ENCODE measurements around the gene THAP7. TPM values are rescaled to one million over a fixed set of nuclear protein-coding genes. Genes with fewer than 3 reads are reported as not detected.
A peak's percentile ranks its signal among the peaks of the same experiment; 100 is the strongest.

THAP7 gene
- total and polyA plus RNA-seq, 2 of the 4 experiments (the other 2 are of a cell fraction) = 14.2 to 19.8 TPM

DNA sequence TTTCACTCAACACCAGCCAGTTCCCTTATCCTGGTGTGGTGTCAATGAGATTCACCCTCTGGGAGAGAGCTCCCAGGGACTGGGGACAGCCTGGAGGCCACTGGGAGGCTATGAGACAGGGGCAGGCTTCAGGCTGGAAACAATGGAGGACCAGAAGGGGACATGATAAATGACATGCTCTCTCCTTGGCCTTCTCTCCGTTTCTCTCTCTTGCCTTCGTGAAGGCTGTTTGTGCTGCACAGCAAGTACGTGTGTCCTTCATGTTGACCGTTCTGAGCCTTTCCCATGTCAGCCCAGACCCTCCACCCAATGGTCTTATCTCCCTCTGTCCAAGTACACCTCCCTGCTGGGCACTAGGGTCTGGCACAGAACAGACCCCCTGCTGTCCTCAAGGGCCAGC, 21.4 kb downstream of the THAP7 start:
- peaks cover 11% of the 10 kb centered on the region for H3K4me1 ChIP-seq (ENCODE audit: control insufficient read depth, insufficient read depth, low read length)
- peaks cover 28% of the 10 kb centered on the region for H3K9me1 ChIP-seq (ENCODE audit: insufficient read depth, low read length)
- H2BK20ac ChIP-seq (ENCODE audit: low read depth, low read length) = no peak overlapping the region
- no peak overlapping the region for H4K8ac ChIP-seq (ENCODE audit: low read depth in 2 of 2, low read length in 2 of 2)
- no peaks in the 10 kb centered on the region for H4K20me1 ChIP-seq (ENCODE audit: insufficient read depth, low read length)
- peaks cover 10% of the 10 kb centered on the region for H3K9me3 ChIP-seq (ENCODE audit: control insufficient read depth, insufficient read depth, low read length)
- H2AK5ac ChIP-seq (ENCODE audit: low read depth, low read length) = peak overlapping the region; percentile 48; the same call in 1 of the 2 replicates
- no peak overlapping the region for H2AFZ ChIP-seq (replicated peaks; ENCODE audit: low read length, poor library complexity)
- no peak overlapping the region for H2BK5ac ChIP-seq (ENCODE audit: low read depth, low read length, poor library complexity, severe bottlenecking)
- no peak overlapping the region for H3K56ac ChIP-seq (ENCODE audit: extremely low read depth, insufficient read depth, low read length)
- no peak overlapping the region for H4K91ac ChIP-seq (ENCODE audit: insufficient read depth, low read depth, low read length)
- H3K4me3 ChIP-seq (ENCODE audit: insufficient read depth, low read depth, low read length) = no peak overlapping the region
- no peak for TF ChIP-seq RCOR1 (IDR thresholded peaks at IDR 0.05; ENCODE audit: insufficient replicate concordance, low read length)
- no peak for TF ChIP-seq SMC3 (IDR thresholded peaks at IDR 0.05; ENCODE audit: low read depth, low read length)
- TF ChIP-seq, protein P1, sequence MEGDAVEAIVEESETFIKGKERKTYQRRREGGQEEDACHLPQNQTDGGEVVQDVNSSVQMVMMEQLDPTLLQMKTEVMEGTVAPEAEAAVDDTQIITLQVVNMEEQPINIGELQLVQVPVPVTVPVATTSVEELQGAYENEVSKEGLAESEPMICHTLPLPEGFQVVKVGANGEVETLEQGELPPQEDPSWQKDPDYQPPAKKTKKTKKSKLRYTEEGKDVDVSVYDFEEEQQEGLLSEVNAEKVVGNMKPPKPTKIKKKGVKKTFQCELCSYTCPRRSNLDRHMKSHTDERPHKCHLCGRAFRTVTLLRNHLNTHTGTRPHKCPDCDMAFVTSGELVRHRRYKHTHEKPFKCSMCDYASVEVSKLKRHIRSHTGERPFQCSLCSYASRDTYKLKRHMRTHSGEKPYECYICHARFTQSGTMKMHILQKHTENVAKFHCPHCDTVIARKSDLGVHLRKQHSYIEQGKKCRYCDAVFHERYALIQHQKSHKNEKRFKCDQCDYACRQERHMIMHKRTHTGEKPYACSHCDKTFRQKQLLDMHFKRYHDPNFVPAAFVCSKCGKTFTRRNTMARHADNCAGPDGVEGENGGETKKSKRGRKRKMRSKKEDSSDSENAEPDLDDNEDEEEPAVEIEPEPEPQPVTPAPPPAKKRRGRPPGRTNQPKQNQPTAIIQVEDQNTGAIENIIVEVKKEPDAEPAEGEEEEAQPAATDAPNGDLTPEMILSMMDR (conservative IDR thresholded peaks at IDR 0.05; ENCODE audit: low read depth, low read length) = no peak
- TF ChIP-seq MAFK (IDR thresholded peaks at IDR 0.05; ENCODE audit: low read depth, low read length) = no peak
- no peak for TF ChIP-seq CEBPB (IDR thresholded peaks at IDR 0.05; ENCODE audit: low read depth, low read length)
- TF ChIP-seq POLR2A (IDR thresholded peaks at IDR 0.05; ENCODE audit: low read depth, low read length) = no peak
- no peak for TF ChIP-seq RFX5 (IDR thresholded peaks at IDR 0.05; ENCODE audit: low read depth, low read length)
- TF ChIP-seq RAD21 (IDR thresholded peaks at IDR 0.05; ENCODE audit: low read length) = no peak
- no peak for TF ChIP-seq FOS (IDR thresholded peaks at IDR 0.05; ENCODE audit: low read depth, low read length)
- TF ChIP-seq CHD1 (IDR thresholded peaks at IDR 0.05; ENCODE audit: low read depth, low read length) = no peak
- TF ChIP-seq BHLHE40 (IDR thresholded peaks at IDR 0.05; ENCODE audit: low read depth, low read length) = no peak
- TF ChIP-seq, protein P2, sequence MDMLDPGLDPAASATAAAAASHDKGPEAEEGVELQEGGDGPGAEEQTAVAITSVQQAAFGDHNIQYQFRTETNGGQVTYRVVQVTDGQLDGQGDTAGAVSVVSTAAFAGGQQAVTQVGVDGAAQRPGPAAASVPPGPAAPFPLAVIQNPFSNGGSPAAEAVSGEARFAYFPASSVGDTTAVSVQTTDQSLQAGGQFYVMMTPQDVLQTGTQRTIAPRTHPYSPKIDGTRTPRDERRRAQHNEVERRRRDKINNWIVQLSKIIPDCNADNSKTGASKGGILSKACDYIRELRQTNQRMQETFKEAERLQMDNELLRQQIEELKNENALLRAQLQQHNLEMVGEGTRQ (IDR thresholded peaks at IDR 0.05; ENCODE audit: low read depth, low read length) = no peak
- TF ChIP-seq MAZ (IDR thresholded peaks at IDR 0.05; ENCODE audit: borderline replicate concordance, low read depth, low read length) = no peak
- TF ChIP-seq MXI1 (IDR thresholded peaks at IDR 0.05; ENCODE audit: borderline replicate concordance, low read depth, low read length) = no peak
- TF ChIP-seq NFE2L2 (IDR thresholded peaks at IDR 0.05; ENCODE audit: low read depth, low read length) = no peak
- TF ChIP-seq, protein P3, sequence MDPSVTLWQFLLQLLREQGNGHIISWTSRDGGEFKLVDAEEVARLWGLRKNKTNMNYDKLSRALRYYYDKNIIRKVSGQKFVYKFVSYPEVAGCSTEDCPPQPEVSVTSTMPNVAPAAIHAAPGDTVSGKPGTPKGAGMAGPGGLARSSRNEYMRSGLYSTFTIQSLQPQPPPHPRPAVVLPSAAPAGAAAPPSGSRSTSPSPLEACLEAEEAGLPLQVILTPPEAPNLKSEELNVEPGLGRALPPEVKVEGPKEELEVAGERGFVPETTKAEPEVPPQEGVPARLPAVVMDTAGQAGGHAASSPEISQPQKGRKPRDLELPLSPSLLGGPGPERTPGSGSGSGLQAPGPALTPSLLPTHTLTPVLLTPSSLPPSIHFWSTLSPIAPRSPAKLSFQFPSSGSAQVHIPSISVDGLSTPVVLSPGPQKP (IDR thresholded peaks at IDR 0.05; ENCODE audit: borderline replicate concordance, low read depth, low read length) = no peak
- H4K5ac ChIP-seq (ENCODE audit: low read depth, low read length) = no peak overlapping the region
- POLR2A ChIA-PET (ENCODE audit: unreplicated experiment) = no interaction called here
- dilution Hi-C loops (cut with HindIII; ENCODE audit: low sequenced_read_pairs, unreplicated experiment) (no loop called here), intact Hi-C loops (cut with micrococcal nuclease) (no loop called here), in situ Hi-C loops (cut with MboI; ENCODE audit: low sequenced_read_pairs) (no loop called here)
- no TSS peak for BruUV-seq (replicated peaks)
- H3K23ac ChIP-seq (ENCODE audit: low read depth, low read length) = 0 out of 2 replicates have a peak overlapping the region, but pooled peaks have one; percentile 1
- no peak overlapping the region for H2AK9ac ChIP-seq (replicated peaks; ENCODE audit: low read depth, low read length, poor library complexity)
- no peak overlapping the region for H3K27ac ChIP-seq (ENCODE audit: insufficient read depth, low read length)
- no peak overlapping the region for H2BK120ac ChIP-seq (ENCODE audit: low read depth, low read length)
- H3K36me3 ChIP-seq (ENCODE audit: control insufficient read depth, insufficient read depth, low read length) = peaks cover 9% of the 10 kb centered on the region
- H3K79me1 ChIP-seq (ENCODE audit: low read depth in 1 of 2, low read length in 2 of 2) = peaks cover 25 to 40% of the 10 kb centered on the region in 2 experiments
- no peak overlapping the region for H3K14ac ChIP-seq (replicated peaks; ENCODE audit: low read depth, low read length)
- H3K9ac ChIP-seq (ENCODE audit: low read depth, low read length) = no peak overlapping the region
- no peaks in the 10 kb centered on the region for H3K27me3 ChIP-seq (ENCODE audit: control insufficient read depth, insufficient read depth, low read length)
- WGBS, 2 experiments (ENCODE audit: extremely low coverage in 2 of 2, insufficient read length in 1 of 2) = 82% methylated on average over 4 of the region's 4 CpGs; no CpG with 5 or more reads in 1 of the 2 experiments
- ATAC-seq (ENCODE audit: low read depth) (no peak), DNase-seq (no peak)
- H3K4me2 ChIP-seq (ENCODE audit: low read depth, low read length) = no peak overlapping the region
- no peak overlapping the region for H3K4ac ChIP-seq (ENCODE audit: low read depth, low read length)
- CTCF ChIA-PET = no interaction called here
- H2BK15ac ChIP-seq (ENCODE audit: low read depth, low read length) = no peak overlapping the region
- no peak overlapping the region for H3K18ac ChIP-seq (ENCODE audit: low read depth, low read length)
